GM18868 (cell line): ENCODE data around the gene ST3GAL4.
"Not testable (repeated sequence)": the region's sequence is repeated elsewhere in the genome, so short reads cannot be mapped to it uniquely, and the experiment has no call there.

Source experiments
- ATAC-seq: cut with Tn5 transposase; IDR thresholded peaks from one replicate; pipeline ENCODE4 v1.9.1; 2021; ENCODE audit warnings: mild to moderate bottlenecking, moderate library complexity; ENCODE audit not compliant: unreplicated experiment

ST3GAL4 gene

GRCh38 chr11:126345759-126346585 lies 9.5 kb upstream of the ST3GAL4 start:
- no peak for ATAC-seq

GRCh38 chr11:126346586-126346940 lies 8.9 kb upstream of the ST3GAL4 start:
- no peak for ATAC-seq

- not testable (repeated sequence) for ATAC-seq
Observed at GRCh38 chr11:126346946-126347345, 8.5 kb upstream of the ST3GAL4 start.

GRCh38 chr11:126347751-126348668 lies 7.5 kb upstream of the ST3GAL4 start:
- ATAC-seq, result no peak

- ATAC-seq, result no peak
Observed at GRCh38 chr11:126348806-126349582, 6.5 kb upstream of the ST3GAL4 start.

- no peak for ATAC-seq
Observed at GRCh38 chr11:126350836-126351235, 4.7 kb upstream of the ST3GAL4 start.

- ATAC-seq, result no peak
Observed at GRCh38 chr11:126352163-126352562, 3.3 kb upstream of the ST3GAL4 start.

GRCh38 chr11:126352934-126353801 lies 2.3 kb upstream of the ST3GAL4 start:
- no peak for ATAC-seq

- ATAC-seq, result peak; percentile 34
Observed at GRCh38 chr11:126354631-126355323, 709 bp upstream of the ST3GAL4 start.

GRCh38 chr11:126355926-126356897 lies 726 bp downstream of the ST3GAL4 start:
- peak; percentile 19 for ATAC-seq

- ATAC-seq, result no peak
Observed at GRCh38 chr11:126357055-126357962, 1.8 kb downstream of the ST3GAL4 start.

- no peak for ATAC-seq
Observed at GRCh38 chr11:126357969-126358762, 2.7 kb downstream of the ST3GAL4 start.

GRCh38 chr11:126358763-126359160 lies 3.3 kb downstream of the ST3GAL4 start:
- no peak for ATAC-seq

- ATAC-seq, result no peak
Observed at GRCh38 chr11:126359431-126360048, 4.1 kb downstream of the ST3GAL4 start.

- ATAC-seq, result no peak
Observed at GRCh38 chr11:126360049-126360446, 4.6 kb downstream of the ST3GAL4 start.

GRCh38 chr11:126361400-126361799 lies 5.9 kb downstream of the ST3GAL4 start:
- no peak for ATAC-seq
